MM.1S (cell line): ENCODE measurements around the gene PLCG2.

ENCODE experiments used
- DNase-seq: peaks from one replicate; pipeline ENCODE4 v3.0.0-alpha.2; 2015
- H2AFZ ChIP-seq: fragments of 300-600 bp; sonication (generic); 2 replicates; pipeline ENCODE4 v1.6.0; 2016; ENCODE audit warnings: antibody characterized with exemption, low read length
- H3F3A ChIP-seq: fragments of 300-600 bp; sonication (generic); 2 replicates; pipeline ENCODE4 v1.6.1; 2016; ENCODE audit warnings: mild to moderate bottlenecking, antibody characterized with exemption, low read length, moderate library complexity, mixed read lengths; ENCODE audit not compliant: insufficient read depth
- H3K27ac ChIP-seq: fragments of 300-600 bp; sonication (generic); 2 replicates; pipeline ENCODE4 v1.5.1; 2016; ENCODE audit warnings: mild to moderate bottlenecking, low read length
- H3K27me3 ChIP-seq: fragments of 300-600 bp; sonication (generic); replicated peaks from 2 replicates; pipeline ENCODE4 v1.6.0; 2016; ENCODE audit warnings: low read length; ENCODE audit not compliant: insufficient read depth
- H3K36me3 ChIP-seq: fragments of 300-600 bp; sonication (generic); replicated peaks from 2 replicates; pipeline ENCODE4 v1.6.1; 2016; ENCODE audit warnings: mild to moderate bottlenecking, low read length, mixed read lengths; ENCODE audit not compliant: insufficient read depth
- H3K4me1 ChIP-seq: fragments of 300-600 bp; sonication (generic); 2 replicates; pipeline ENCODE4 v1.6.1; 2016; ENCODE audit warnings: low read length, mixed read lengths
- H3K4me2 ChIP-seq: fragments of 300-600 bp; sonication (generic); 2 replicates; pipeline ENCODE4 v1.6.0; 2016; ENCODE audit warnings: low read depth, low read length
- H3K4me3 ChIP-seq: fragments of 300-600 bp; sonication (generic); 2 replicates; pipeline ENCODE4 v1.5.1; 2016; ENCODE audit warnings: low read length, mixed read lengths
- H3K79me2 ChIP-seq: fragments of 300-600 bp; sonication (generic); 2 replicates; pipeline ENCODE4 v1.6.1; 2016; ENCODE audit warnings: mixed run types, low read length, mixed read lengths
- H3K9ac ChIP-seq: fragments of 300-600 bp; sonication (generic); 2 replicates; pipeline ENCODE4 v1.6.1; 2016; ENCODE audit warnings: low read length, mixed read lengths
- H3K9me2 ChIP-seq: fragments of 300-600 bp; sonication (generic); replicated peaks from 2 replicates; pipeline ENCODE4 v1.6.1; 2016; ENCODE audit warnings: mild to moderate bottlenecking, low read length, mixed read lengths; ENCODE audit not compliant: insufficient read depth
- H3K9me3 ChIP-seq: fragments of 300-600 bp; sonication (generic); replicated peaks from 2 replicates; pipeline ENCODE4 v1.6.1; 2016; ENCODE audit warnings: mild to moderate bottlenecking, low read length, mixed read lengths; ENCODE audit not compliant: insufficient read depth
- H4K20me1 ChIP-seq: fragments of 300-600 bp; sonication (generic); 2 replicates; pipeline ENCODE4 v1.6.1; 2016; ENCODE audit warnings: mild to moderate bottlenecking, low read length, moderate library complexity, mixed read lengths; ENCODE audit not compliant: insufficient read depth
- EZH2 ChIP-seq: fragments of 300-600 bp; sonication (generic); optimal IDR thresholded peaks from 2 replicates; pipeline ENCODE3; 2017; ENCODE audit warnings: low read depth, mild to moderate bottlenecking, antibody characterized with exemption, low read length, mixed read lengths
- EZH2phosphoT487 ChIP-seq: fragments of 300-600 bp; sonication (generic); IDR thresholded peaks from 2 replicates; pipeline ENCODE4 v1.6.1; 2018; ENCODE audit warnings: antibody characterized with exemption, low read length
- TF ChIP-seq, protein P1 (sequence below): fragments of 300-600 bp; sonication (generic); IDR thresholded peaks from 2 replicates; pipeline ENCODE4 v1.5.1; 2016; ENCODE audit warnings: antibody characterized with exemption, low read length, mixed read lengths

PLCG2 gene

DNA sequence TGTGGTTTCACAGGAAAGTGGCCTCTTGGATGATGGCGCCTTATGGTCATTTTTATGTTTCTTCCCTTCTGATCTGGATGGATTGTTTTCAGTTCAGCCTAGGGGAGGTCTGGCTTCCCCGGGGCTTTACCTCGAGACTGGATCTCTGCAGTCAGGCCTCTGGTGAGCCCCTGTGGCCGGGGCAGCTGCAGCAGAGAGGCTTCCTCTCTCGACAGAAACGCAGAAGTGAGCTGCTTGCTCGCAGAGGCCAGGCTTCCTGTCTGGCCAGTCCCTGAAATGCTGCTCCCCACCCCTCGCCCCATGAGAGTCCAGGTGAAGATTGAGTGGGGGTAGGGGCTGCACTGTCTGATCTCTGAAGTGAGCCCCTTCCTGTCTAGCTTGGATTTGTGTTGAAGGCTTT is 44.0 kb downstream of the PLCG2 start:
- Histone ChIP-seq H3K27ac (peak overlapping the region; percentile 99), H3K9ac (peak overlapping the region; percentile 56), H3F3A (peaks cover 25% of the 10 kb centered on the region), H3K9me3 (no peaks in the 10 kb centered on the region), H3K4me3 (peak overlapping the region; percentile 20; the same call in 1 of the 2 replicates), H2AFZ (no peak overlapping the region), H3K9me2 (no peaks in the 10 kb centered on the region), H3K4me2 (peak overlapping the region; percentile 37), H3K79me2 (peaks cover 31% of the 10 kb centered on the region), H3K36me3 (no peaks in the 10 kb centered on the region), H3K4me1 (peaks cover 30% of the 10 kb centered on the region), H3K27me3 (no peaks in the 10 kb centered on the region), H4K20me1 (no peaks in the 10 kb centered on the region)
- DNase-seq: peak; percentile 63
- TF ChIP-seq EZH2 (no peak), EZH2phosphoT487 (no peak)
- TF ChIP-seq, protein P1, sequence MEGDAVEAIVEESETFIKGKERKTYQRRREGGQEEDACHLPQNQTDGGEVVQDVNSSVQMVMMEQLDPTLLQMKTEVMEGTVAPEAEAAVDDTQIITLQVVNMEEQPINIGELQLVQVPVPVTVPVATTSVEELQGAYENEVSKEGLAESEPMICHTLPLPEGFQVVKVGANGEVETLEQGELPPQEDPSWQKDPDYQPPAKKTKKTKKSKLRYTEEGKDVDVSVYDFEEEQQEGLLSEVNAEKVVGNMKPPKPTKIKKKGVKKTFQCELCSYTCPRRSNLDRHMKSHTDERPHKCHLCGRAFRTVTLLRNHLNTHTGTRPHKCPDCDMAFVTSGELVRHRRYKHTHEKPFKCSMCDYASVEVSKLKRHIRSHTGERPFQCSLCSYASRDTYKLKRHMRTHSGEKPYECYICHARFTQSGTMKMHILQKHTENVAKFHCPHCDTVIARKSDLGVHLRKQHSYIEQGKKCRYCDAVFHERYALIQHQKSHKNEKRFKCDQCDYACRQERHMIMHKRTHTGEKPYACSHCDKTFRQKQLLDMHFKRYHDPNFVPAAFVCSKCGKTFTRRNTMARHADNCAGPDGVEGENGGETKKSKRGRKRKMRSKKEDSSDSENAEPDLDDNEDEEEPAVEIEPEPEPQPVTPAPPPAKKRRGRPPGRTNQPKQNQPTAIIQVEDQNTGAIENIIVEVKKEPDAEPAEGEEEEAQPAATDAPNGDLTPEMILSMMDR: no peak

DNA sequence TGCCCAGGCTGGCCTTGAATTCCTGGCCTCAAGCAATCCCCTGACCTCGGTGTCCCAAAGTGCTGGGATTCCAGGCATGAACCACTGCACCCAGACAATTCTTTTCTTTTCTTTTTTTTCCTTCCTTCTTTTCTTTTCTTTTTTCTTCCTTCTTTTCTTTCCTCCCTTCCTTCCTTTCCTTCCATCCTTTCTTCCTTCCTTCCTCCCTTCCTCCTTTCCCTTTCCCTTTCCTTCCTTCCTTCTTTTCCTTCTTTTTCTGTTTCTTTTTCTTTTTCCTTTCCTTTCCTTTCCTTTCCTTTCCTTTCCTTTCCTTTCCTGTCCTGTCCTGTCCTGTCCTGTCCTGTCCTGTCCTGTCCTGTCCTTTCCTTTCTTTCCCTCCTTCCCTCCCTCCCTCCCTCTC is 44.6 kb downstream of the PLCG2 start:
- H3K4me3 ChIP-seq: no peak overlapping the region
- H3K36me3 ChIP-seq: no peaks in the 10 kb centered on the region
- TF ChIP-seq, protein P1: no peak
- TF ChIP-seq EZH2: no peak
- TF ChIP-seq EZH2phosphoT487: no peak
- no peak overlapping the region; the same call in 1 of the 2 replicates for H3K4me2 ChIP-seq
- H3K4me1 ChIP-seq: peaks cover 24% of the 10 kb centered on the region
- H3F3A ChIP-seq: peaks cover 21% of the 10 kb centered on the region
- H3K9ac ChIP-seq: peak overlapping the region; percentile 56; the same call in 1 of the 2 replicates
- H3K79me2 ChIP-seq: peaks cover 24% of the 10 kb centered on the region
- no peak for DNase-seq
- no peak overlapping the region for H2AFZ ChIP-seq
- H3K9me3 ChIP-seq: no peaks in the 10 kb centered on the region
- peak overlapping the region; percentile 99; the same call in 1 of the 2 replicates for H3K27ac ChIP-seq
- no peaks in the 10 kb centered on the region for H3K9me2 ChIP-seq
- H4K20me1 ChIP-seq: no peaks in the 10 kb centered on the region
- H3K27me3 ChIP-seq: no peaks in the 10 kb centered on the region

DNA sequence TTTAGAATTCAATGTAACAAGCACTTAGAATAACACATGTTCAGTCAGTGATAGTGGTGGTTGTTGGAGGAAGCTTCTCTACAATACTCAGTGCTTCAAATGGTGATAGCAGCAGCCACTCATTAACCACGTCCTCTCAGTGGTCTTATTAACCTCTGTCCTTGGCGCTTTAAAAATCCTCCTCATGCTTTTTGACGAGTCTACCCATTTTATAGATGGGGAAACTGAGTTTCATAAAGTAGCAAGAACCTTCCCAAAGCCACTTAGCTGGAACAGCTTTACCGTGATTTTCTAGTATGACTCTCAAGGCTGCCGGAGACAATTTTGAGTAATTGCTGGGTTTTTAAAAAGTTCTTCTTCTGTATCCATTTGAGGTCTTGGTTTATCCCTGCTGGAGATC is 47.4 kb downstream of the PLCG2 start:
- no peak for DNase-seq
- Histone ChIP-seq H3K9me3 (no peaks in the 10 kb centered on the region), H3K9ac (no peak overlapping the region), H3K27ac (no peak overlapping the region), H3F3A (peaks cover 14% of the 10 kb centered on the region), H3K4me1 (peaks cover 22% of the 10 kb centered on the region), H3K27me3 (no peaks in the 10 kb centered on the region), H3K9me2 (no peaks in the 10 kb centered on the region), H3K36me3 (no peaks in the 10 kb centered on the region), H4K20me1 (no peaks in the 10 kb centered on the region), H3K79me2 (peaks cover 21% of the 10 kb centered on the region), H3K4me2 (no peak overlapping the region), H2AFZ (no peak overlapping the region), H3K4me3 (no peak overlapping the region)
- TF ChIP-seq EZH2 (no peak), EZH2phosphoT487 (no peak)
- TF ChIP-seq, protein P1: no peak
